Fibroblast of gingiva (primary cell): ENCODE measurements around the gene NRG3.

Experiments used
- DNase-seq: peaks from one replicate; pipeline ENCODE4 v3.0.0-alpha.2; 2011; ENCODE audit warnings: low read depth

The NRG3 gene

GRCh38 chr10:82221056-82221455 lies 346.1 kb downstream of the NRG3 start:
- DNase-seq, result no peak

GRCh38 chr10:82221601-82222149 lies 346.7 kb downstream of the NRG3 start:
- no peak for DNase-seq

- peak; percentile 16 for DNase-seq
Measured at GRCh38 chr10:82228701-82229100, 353.7 kb downstream of the NRG3 start.

- DNase-seq, result no peak
Measured at GRCh38 chr10:82234173-82234572, 359.2 kb downstream of the NRG3 start.

- DNase-seq, result no peak
Measured at GRCh38 chr10:82236084-82236731, 361.2 kb downstream of the NRG3 start.

- DNase-seq, result no peak
Measured at GRCh38 chr10:82238291-82238690, 363.3 kb downstream of the NRG3 start.

GRCh38 chr10:82240408-82240807 lies 365.4 kb downstream of the NRG3 start:
- no peak for DNase-seq

- DNase-seq, result no peak
Measured at GRCh38 chr10:82242778-82243177, 367.8 kb downstream of the NRG3 start.

- no peak for DNase-seq
Measured at GRCh38 chr10:82245157-82245556, 370.2 kb downstream of the NRG3 start.

- no peak for DNase-seq
Measured at GRCh38 chr10:82245906-82246560, 371.0 kb downstream of the NRG3 start.

GRCh38 chr10:82249141-82249540 lies 374.1 kb downstream of the NRG3 start:
- no peak for DNase-seq

GRCh38 chr10:82251222-82251906 lies 376.4 kb downstream of the NRG3 start:
- no peak for DNase-seq

GRCh38 chr10:82252081-82252480 lies 377.1 kb downstream of the NRG3 start:
- peak; percentile 8 for DNase-seq

GRCh38 chr10:82254237-82254636 lies 379.2 kb downstream of the NRG3 start:
- no peak for DNase-seq

GRCh38 chr10:82256275-82256674 lies 381.3 kb downstream of the NRG3 start:
- DNase-seq, result no peak

GRCh38 chr10:82266438-82266837 lies 391.4 kb downstream of the NRG3 start:
- peak; percentile 61 for DNase-seq

- no peak for DNase-seq
Measured at GRCh38 chr10:82267014-82267413, 392.0 kb downstream of the NRG3 start.

GRCh38 chr10:82267465-82267864 lies 392.5 kb downstream of the NRG3 start:
- DNase-seq, result no peak

GRCh38 chr10:82267960-82268359 lies 393.0 kb downstream of the NRG3 start:
- DNase-seq, result no peak

GRCh38 chr10:82277591-82277990 lies 402.6 kb downstream of the NRG3 start:
- peak; percentile 35 for DNase-seq

- no peak for DNase-seq
Measured at GRCh38 chr10:82278401-82279182, 403.6 kb downstream of the NRG3 start.

GRCh38 chr10:82282782-82283456 lies 407.9 kb downstream of the NRG3 start:
- DNase-seq, result peak; percentile 2
